ENCODE measurements around the gene SEC22B. TPM values are rescaled to one million over a fixed set of nuclear protein-coding genes. Genes with fewer than 3 reads are reported as not detected.
A peak's percentile ranks its signal among the peaks of the same experiment; 100 is the strongest.
"Not testable (repeated sequence)": the region's sequence is repeated elsewhere in the genome, so short reads cannot be mapped to it uniquely, and the experiment has no call there.

The SEC22B gene
- 10 to 100 TPM in 5 of 6 donors, 1 to 10 TPM in 1; 9.1 to 21.1 (median 19.5) TPM for polyA plus RNA-seq (ENCODE audit: low read depth in 6 of 6)

GRCh38 chr1:120176092-120176855 is at the start of gene SEC22B:
TSS of gene SEC22B (minus strand) at chr1:120176520. CDS start at chr1:120176381, 139 bp downstream.
- peak; percentile 100 for ATAC-seq (ENCODE audit: low read depth in 2 of 2)
- Mint-ChIP-seq H3K4me1 (peaks cover 12 to 14% (median 14%) of the 10 kb centered on the region in 3 donors), H3K9me3 (no peaks in the 10 kb centered on the region), H3K27ac (peak within 1 kb of the TSS; percentile 97 to 99 (median 99)), H3K4me3 (peak within 1 kb of the TSS; percentile 98 to 100 (median 99)), H3K27me3 (no peaks in the 10 kb centered on the region), H3K36me3 (peaks cover 0 to 7% of the 10 kb centered on the region in 2 donors)
- DNase-seq = peak; percentile 87

- H3K27ac Mint-ChIP-seq; H3K27me3 Mint-ChIP-seq; DNase-seq; H3K36me3 Mint-ChIP-seq; H3K4me1 Mint-ChIP-seq; H3K9me3 Mint-ChIP-seq; ATAC-seq (ENCODE audit: low read depth in 2 of 2); H3K4me3 Mint-ChIP-seq: not testable (repeated sequence)
These were observed 41.6 kb upstream of the SEC22B start for GRCh38 chr1:120217933-120218332.

GRCh38 chr1:120217175-120217929 is 41.0 kb upstream of the SEC22B start:
- not testable (repeated sequence) for H3K36me3 Mint-ChIP-seq; DNase-seq; H3K4me1 Mint-ChIP-seq; H3K27ac Mint-ChIP-seq; H3K4me3 Mint-ChIP-seq; H3K9me3 Mint-ChIP-seq; ATAC-seq (ENCODE audit: low read depth in 2 of 2); H3K27me3 Mint-ChIP-seq

- H3K4me1 Mint-ChIP-seq, DNase-seq, H3K36me3 Mint-ChIP-seq, H3K27me3 Mint-ChIP-seq, H3K27ac Mint-ChIP-seq, H3K4me3 Mint-ChIP-seq, H3K9me3 Mint-ChIP-seq: not testable (repeated sequence)
- peak; percentile 49 to 75 for ATAC-seq (ENCODE audit: low read depth in 2 of 2)
These were observed 37.3 kb upstream of the SEC22B start for GRCh38 chr1:120213606-120214005.

- H3K4me3 Mint-ChIP-seq; H3K9me3 Mint-ChIP-seq; H3K27ac Mint-ChIP-seq; H3K36me3 Mint-ChIP-seq; H3K27me3 Mint-ChIP-seq; ATAC-seq (ENCODE audit: low read depth in 2 of 2); DNase-seq; H3K4me1 Mint-ChIP-seq: not testable (repeated sequence)
These were observed 34.4 kb upstream of the SEC22B start for GRCh38 chr1:120210754-120211153.

- not testable (repeated sequence) for H3K4me1 Mint-ChIP-seq, H3K27me3 Mint-ChIP-seq, DNase-seq, H3K9me3 Mint-ChIP-seq, H3K36me3 Mint-ChIP-seq
- peak in 1 of 2 donors; percentile 48 for ATAC-seq (ENCODE audit: low read depth in 2 of 2)
- Mint-ChIP-seq H3K27ac (peak overlapping the region in 1 of 6 donors; percentile 61), H3K4me3 (peak overlapping the region in 4 of 8 donors; percentile 24 to 79 (median 72))
These were observed 20.8 kb upstream of the SEC22B start for GRCh38 chr1:120196863-120197775.

- H3K9me3 Mint-ChIP-seq; H3K4me1 Mint-ChIP-seq; H3K4me3 Mint-ChIP-seq; H3K36me3 Mint-ChIP-seq; DNase-seq; ATAC-seq (ENCODE audit: low read depth in 2 of 2); H3K27me3 Mint-ChIP-seq; H3K27ac Mint-ChIP-seq: not testable (repeated sequence)
These were observed 12.3 kb upstream of the SEC22B start for GRCh38 chr1:120188626-120189025.

GRCh38 chr1:120182176-120182707 is 5.9 kb upstream of the SEC22B start:
- not testable (repeated sequence) for ATAC-seq (ENCODE audit: low read depth in 2 of 2); H3K27ac Mint-ChIP-seq; H3K27me3 Mint-ChIP-seq; H3K4me3 Mint-ChIP-seq; H3K36me3 Mint-ChIP-seq; H3K4me1 Mint-ChIP-seq; H3K9me3 Mint-ChIP-seq; DNase-seq

- H3K4me1 Mint-ChIP-seq = peaks cover 12 to 14% (median 14%) of the 10 kb centered on the region in 3 donors
- peak overlapping the region; percentile 28 to 84 (median 57) for H3K4me3 Mint-ChIP-seq
- peak overlapping the region in 1 of 6 donors; percentile 82 for H3K27ac Mint-ChIP-seq
- not testable (repeated sequence) for H3K36me3 Mint-ChIP-seq; H3K9me3 Mint-ChIP-seq; DNase-seq; ATAC-seq (ENCODE audit: low read depth in 2 of 2); H3K27me3 Mint-ChIP-seq
These were observed 3.7 kb upstream of the SEC22B start for GRCh38 chr1:120179811-120180690.

GRCh38 chr1:120178799-120179756 is 2.8 kb upstream of the SEC22B start:
- ATAC-seq (ENCODE audit: low read depth in 2 of 2) (no peak), DNase-seq (no peak)
- Mint-ChIP-seq H3K9me3 (no peaks in the 10 kb centered on the region), H3K27ac (peak overlapping the region in 2 of 6 donors; percentile 10 to 30), H3K27me3 (no peaks in the 10 kb centered on the region), H3K4me1 (peaks cover 12 to 14% (median 14%) of the 10 kb centered on the region in 3 donors), H3K4me3 (peak overlapping the region in 4 of 8 donors; percentile 28 to 84 (median 67)), H3K36me3 (peaks cover 0 to 7% of the 10 kb centered on the region in 2 donors)

- peaks cover 12 to 14% (median 14%) of the 10 kb centered on the region in 3 donors for H3K4me1 Mint-ChIP-seq
- not testable (repeated sequence) for H3K27me3 Mint-ChIP-seq; DNase-seq; H3K9me3 Mint-ChIP-seq; ATAC-seq (ENCODE audit: low read depth in 2 of 2); H3K27ac Mint-ChIP-seq; H3K36me3 Mint-ChIP-seq
- H3K4me3 Mint-ChIP-seq = peak overlapping the region in 1 of 8 donors; percentile 59
These were observed 1.7 kb upstream of the SEC22B start for GRCh38 chr1:120178058-120178457.

Data from naive B cell (primary cell).